Kidney (tissue), 14 donors: ENCODE results near the gene SLC47A1. TPM values are rescaled to one million over a fixed set of nuclear protein-coding genes. Genes with fewer than 3 reads are reported as not detected.

Experiments
- DNase-seq, 5 donors: peaks; one replicate each; pipeline ENCODE4 v3.0.0-alpha.2; 2013 to 2020
- FAIRE-seq: peaks from 2 replicates; lab custom pipeline; 2012; peaks lifted over from hg19 to GRCh38; lab: Jason Lieb, UNC
- H3K27ac ChIP-seq, 2 donors: one replicate each; pipeline ENCODE4 v1.7.0; 2013; ENCODE audit warnings: low read depth in 2 of 2, low read length in 2 of 2, inconsistent platforms in 1 of 2
- H3K27me3 ChIP-seq: one replicate; pipeline ENCODE4 v1.7.1; 2013; ENCODE audit warnings: low read length, inconsistent platforms; ENCODE audit not compliant: control insufficient read depth, insufficient read depth
- H3K36me3 ChIP-seq, 3 donors: one replicate each; pipeline versions ENCODE4 v1.7.0 to v1.7.1; 2013; ENCODE audit warnings: low read length in 3 of 3, control low read depth in 1 of 3, inconsistent platforms in 1 of 3; ENCODE audit not compliant: insufficient read depth in 3 of 3, control insufficient read depth in 2 of 3
- H3K4me1 ChIP-seq, 3 donors: one replicate each; pipeline versions ENCODE4 v1.7.0 to v1.7.1; 2013; ENCODE audit warnings: low read length in 3 of 3, inconsistent platforms in 1 of 3, low read depth in 1 of 3; ENCODE audit not compliant: control insufficient read depth in 2 of 3, insufficient read depth in 2 of 3
- H3K4me3 ChIP-seq, 3 donors: one replicate each; pipeline versions ENCODE4 v1.7.0 to v1.8.1; 2013; ENCODE audit warnings: low read length in 3 of 3, control low read depth in 1 of 3, inconsistent platforms in 1 of 3
- H3K9ac ChIP-seq, 3 donors: one replicate each; pipeline versions ENCODE4 v1.7.0 to v1.7.1; 2013; ENCODE audit warnings: low read length in 3 of 3, control low read depth in 1 of 3, inconsistent platforms in 1 of 3
- H3K9me3 ChIP-seq, 3 donors: one replicate each; pipeline versions ENCODE4 v1.7.0 to v1.7.1; 2013; ENCODE audit warnings: low read length in 3 of 3, control low read depth in 1 of 3, inconsistent platforms in 1 of 3; ENCODE audit not compliant: control insufficient read depth in 2 of 3, insufficient read depth in 1 of 3
- intact Hi-C: fragments of 100-400 bp; cut with DNase I; formaldehyde crosslinking; loops from one replicate; pipeline ENCODE4 v1.11.1; 2022
- polyA plus RNA-seq: library from polyadenylated mRNA; stranded (reverse); fragments of 350-450 nt; fragmentation: Illumina TruSeq; extraction: RNeasy Lipid Tissue Mini Kit (QIAGEN cat#74804); gene quantifications from one replicate; pipeline ENCODE4 v1.2.3, GENCODE V29; 2014; ENCODE audit warnings: low read depth, low replicate concordance; ENCODE audit not compliant: insufficient read depth
- total RNA-seq: library from RNA; stranded (reverse); fragmentation: NEBNext Ultra II Directional; extraction: Animal tissue kit (Norgen Biotek cat#: 25700); gene quantifications from one replicate; pipeline ENCODE4 v1.2.1, GENCODE V29; 2021
- TF ChIP-seq, protein P1 (sequence below): IDR thresholded peaks from 3 replicates; pipeline ENCODE4 v1.5.1; 2012; ENCODE audit warnings: mild to moderate bottlenecking, moderate library complexity, borderline replicate concordance; ENCODE audit not compliant: insufficient read depth; ENCODE audit errors: extremely low read depth
- donor health status: control.
- donor health status: control.
- donor health status: control.
- donor health status: control.
- donor health status: control.
- donor health status: DM: yes; HTN: yes; CAD: no.
- donor health status: Normal renal cell carcinoma (clear cell type).

SLC47A1 gene
- total and polyA plus RNA-seq, 2 donors from 2014 or later = 26.0 to 94.8 TPM

DNA sequence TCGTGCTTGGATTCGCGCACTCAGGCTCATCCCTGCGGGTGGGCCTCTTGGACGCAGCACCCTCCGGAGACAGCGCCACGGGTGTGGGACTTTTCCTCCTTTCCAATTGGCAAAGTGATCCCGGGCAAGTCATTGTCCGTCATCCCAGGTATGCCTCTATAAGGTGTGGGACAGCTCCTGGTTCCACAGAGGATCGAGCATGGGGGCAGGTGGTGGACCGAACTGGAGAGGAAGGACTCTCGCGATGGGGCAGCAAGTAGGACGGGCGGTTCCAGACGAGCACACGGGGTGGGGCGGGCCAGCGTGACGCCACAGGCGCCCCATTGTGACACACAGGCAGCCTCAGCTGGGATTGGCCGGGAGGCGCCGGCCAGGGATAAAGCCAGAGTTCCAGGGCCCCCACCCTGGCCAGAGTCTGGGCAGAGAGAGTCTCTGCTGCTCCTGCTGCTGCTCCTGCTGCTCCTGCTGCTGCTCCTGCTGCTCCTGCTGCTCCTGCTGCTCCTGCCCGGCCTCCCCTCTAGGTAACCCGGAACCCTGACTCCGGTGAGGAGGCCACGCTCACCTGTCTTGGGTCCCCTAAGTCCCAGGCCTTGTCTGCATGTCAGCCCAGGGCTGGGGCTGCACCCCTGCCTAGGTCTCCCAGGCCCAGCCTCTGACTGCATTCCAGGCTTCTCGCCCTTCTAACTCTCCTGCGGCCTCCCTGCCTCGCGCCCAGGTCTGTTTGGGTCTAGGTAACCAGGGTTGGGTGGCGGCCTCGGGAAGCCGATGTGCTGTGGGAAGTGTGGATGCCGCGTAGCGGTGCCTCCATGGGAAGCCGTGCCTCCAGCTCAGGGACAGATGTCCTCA is 38.5 kb upstream of the SLC47A1 start:
- Histone ChIP-seq H3K4me1 (no peaks in the 10 kb centered on the region), H3K9ac (no peak overlapping the region), H3K36me3 (no peaks in the 10 kb centered on the region), H3K27me3 (no peaks in the 10 kb centered on the region), H3K27ac (no peak overlapping the region), H3K4me3 (no peak overlapping the region), H3K9me3 (no peaks in the 10 kb centered on the region)
- intact Hi-C loops = no loop called here
- DNase-seq (no peak), FAIRE-seq (no peak)
- TF ChIP-seq, protein P1, sequence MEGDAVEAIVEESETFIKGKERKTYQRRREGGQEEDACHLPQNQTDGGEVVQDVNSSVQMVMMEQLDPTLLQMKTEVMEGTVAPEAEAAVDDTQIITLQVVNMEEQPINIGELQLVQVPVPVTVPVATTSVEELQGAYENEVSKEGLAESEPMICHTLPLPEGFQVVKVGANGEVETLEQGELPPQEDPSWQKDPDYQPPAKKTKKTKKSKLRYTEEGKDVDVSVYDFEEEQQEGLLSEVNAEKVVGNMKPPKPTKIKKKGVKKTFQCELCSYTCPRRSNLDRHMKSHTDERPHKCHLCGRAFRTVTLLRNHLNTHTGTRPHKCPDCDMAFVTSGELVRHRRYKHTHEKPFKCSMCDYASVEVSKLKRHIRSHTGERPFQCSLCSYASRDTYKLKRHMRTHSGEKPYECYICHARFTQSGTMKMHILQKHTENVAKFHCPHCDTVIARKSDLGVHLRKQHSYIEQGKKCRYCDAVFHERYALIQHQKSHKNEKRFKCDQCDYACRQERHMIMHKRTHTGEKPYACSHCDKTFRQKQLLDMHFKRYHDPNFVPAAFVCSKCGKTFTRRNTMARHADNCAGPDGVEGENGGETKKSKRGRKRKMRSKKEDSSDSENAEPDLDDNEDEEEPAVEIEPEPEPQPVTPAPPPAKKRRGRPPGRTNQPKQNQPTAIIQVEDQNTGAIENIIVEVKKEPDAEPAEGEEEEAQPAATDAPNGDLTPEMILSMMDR = no peak

DNA sequence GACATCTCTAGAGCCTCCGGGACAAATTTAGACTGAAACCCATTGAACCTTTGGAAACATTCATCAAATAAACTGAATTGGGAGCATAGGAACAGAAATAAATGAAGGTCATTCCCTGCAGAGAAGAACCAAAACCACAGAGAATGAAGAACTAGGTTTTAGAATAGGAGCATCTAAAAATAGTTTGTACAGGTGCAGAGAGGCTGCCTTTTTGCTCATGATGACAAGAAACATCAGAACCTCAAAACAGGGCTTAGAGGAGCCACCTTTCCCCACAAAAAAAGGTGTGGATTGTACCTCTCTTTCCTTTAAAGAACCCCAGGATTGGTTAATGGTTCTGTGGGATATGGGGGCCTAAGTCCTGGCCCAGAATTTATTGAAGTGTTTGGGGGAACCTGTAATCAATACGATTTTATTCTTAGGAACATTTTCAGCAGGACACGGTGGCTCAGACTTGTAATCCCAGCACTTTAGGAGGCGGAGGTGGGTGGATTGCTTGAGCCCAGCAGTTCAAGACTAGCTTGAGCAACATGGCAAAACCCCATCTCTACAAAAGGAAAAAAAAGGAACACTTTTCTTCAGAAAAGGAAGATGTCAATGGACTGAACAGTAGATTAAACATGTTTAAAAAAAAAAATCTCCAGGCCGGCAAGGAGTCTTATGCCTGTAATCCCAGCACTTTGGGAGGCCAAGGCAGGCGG is 37.7 kb upstream of the SLC47A1 start:
- intact Hi-C loops = no loop called here
- Histone ChIP-seq H3K9me3 (no peaks in the 10 kb centered on the region), H3K36me3 (no peaks in the 10 kb centered on the region), H3K4me3 (no peak overlapping the region), H3K27ac (no peak overlapping the region), H3K4me1 (no peaks in the 10 kb centered on the region), H3K27me3 (no peaks in the 10 kb centered on the region), H3K9ac (no peak overlapping the region)
- FAIRE-seq (no peak), DNase-seq (no peak)
- TF ChIP-seq, protein P1 = no peak

GRCh38 chr17:19497624-19498023 is 36.0 kb upstream of the SLC47A1 start:
- Histone ChIP-seq H3K4me3 (no peak overlapping the region), H3K9ac (no peak overlapping the region), H3K36me3 (no peaks in the 10 kb centered on the region), H3K27me3 (no peaks in the 10 kb centered on the region), H3K4me1 (no peaks in the 10 kb centered on the region), H3K27ac (no peak overlapping the region), H3K9me3 (no peaks in the 10 kb centered on the region)
- FAIRE-seq (no peak), DNase-seq (no peak)
- intact Hi-C loops = no loop called here
- TF ChIP-seq, protein P1 = no peak
